HEK293T (cell line): ENCODE results near the gene TOP3A.
"Not testable (repeated sequence)": the region's sequence is repeated elsewhere in the genome, so short reads cannot be mapped to it uniquely, and the experiment has no call there.

Experiments
- BHLHE40 ChIP-seq: fragments of 450-650 bp; IDR thresholded peaks from 2 replicates; pipeline ENCODE4 v1.6.1; 2016; ENCODE audit warnings: mild to moderate bottlenecking, moderate library complexity, borderline replicate concordance
- FOXK2 ChIP-seq: fragments of 450-650 bp; IDR thresholded peaks from 2 replicates; pipeline ENCODE4 v1.6.1; 2016; ENCODE audit warnings: mild to moderate bottlenecking
- FOXM1 ChIP-seq: fragments of 450-650 bp; IDR thresholded peaks from 2 replicates; pipeline ENCODE4 v1.6.1; 2017; ENCODE audit warnings: mild to moderate bottlenecking, borderline replicate concordance
- HDGF ChIP-seq: fragments of 450-650 bp; IDR thresholded peaks from 2 replicates; pipeline ENCODE4 v1.6.1; 2017; ENCODE audit warnings: antibody characterized with exemption, borderline replicate concordance
- L3MBTL2 ChIP-seq: fragments of 450-650 bp; conservative IDR thresholded peaks from 2 replicates; pipeline ENCODE4 v1.6.1; 2016; ENCODE audit warnings: mild to moderate bottlenecking
- LEF1 ChIP-seq: fragments of 450-650 bp; IDR thresholded peaks from 2 replicates; pipeline ENCODE4 v1.6.1; 2017; ENCODE audit warnings: mild to moderate bottlenecking, borderline replicate concordance
- PKNOX1 ChIP-seq: fragments of 450-650 bp; IDR thresholded peaks from 2 replicates; pipeline ENCODE4 v1.6.1; 2016
- TARDBP ChIP-seq: fragments of 450-650 bp; IDR thresholded peaks from 2 replicates; pipeline ENCODE4 v1.6.1; 2016
- ZNF384 ChIP-seq: fragments of 450-650 bp; IDR thresholded peaks from 2 replicates; pipeline ENCODE4 v1.6.1; 2016

DNA sequence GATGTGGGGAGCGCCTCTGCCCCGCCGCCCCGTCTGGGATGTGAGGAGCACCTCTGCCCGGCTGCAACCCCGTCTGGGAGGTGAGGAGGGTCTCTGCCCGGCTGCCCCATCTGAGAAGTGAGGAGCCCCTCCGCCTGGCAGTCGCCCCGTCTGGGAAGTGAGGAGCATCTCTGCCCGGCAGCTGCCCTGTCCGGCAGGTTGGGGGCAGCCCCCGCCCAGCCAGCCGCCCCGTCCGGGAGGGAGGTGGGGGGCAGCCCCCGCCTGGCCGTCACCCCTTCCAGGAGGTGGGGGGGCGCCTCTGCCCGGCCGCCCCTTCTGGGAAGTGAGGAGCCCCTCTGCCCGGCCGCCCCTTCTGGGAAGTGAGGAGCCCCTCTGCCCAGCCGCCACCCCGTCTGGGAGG is 23.4 kb upstream of the TOP3A start:
- TF ChIP-seq LEF1, PKNOX1, FOXK2, HDGF, L3MBTL2, TARDBP, FOXM1, BHLHE40, ZNF384: not testable (repeated sequence)
